Liver (tissue), 9 donors: Measurements from ENCODE around the gene HIC2. TPM values are rescaled to one million over a fixed set of nuclear protein-coding genes. Genes with fewer than 3 reads are reported as not detected.
"Not testable (repeated sequence)": the region's sequence is repeated elsewhere in the genome, so short reads cannot be mapped to it uniquely, and the experiment has no call there.

ENCODE experiments used
- DNase-seq: peaks from one replicate; pipeline ENCODE4 v3.0.0-alpha.2; 2017; ENCODE audit warnings: low spot score
- H3K27ac ChIP-seq, 2 donors: one replicate each; pipeline ENCODE4 v1.7.0; 2013; ENCODE audit warnings: inconsistent platforms in 2 of 2, low read length in 2 of 2, control low read depth in 1 of 2, low read depth in 1 of 2, mild to moderate bottlenecking in 1 of 2
- H3K27me3 ChIP-seq, 4 donors: one replicate each; pipeline versions ENCODE4 v1.6.1 to v1.7.0; 2013; ENCODE audit warnings: low read length in 3 of 4, inconsistent platforms in 1 of 4, mild to moderate bottlenecking in 1 of 4, moderate library complexity in 1 of 4; ENCODE audit not compliant: control insufficient read depth in 4 of 4, insufficient read depth in 4 of 4
- H3K36me3 ChIP-seq, 4 donors: one replicate each; pipeline versions ENCODE4 v1.6.1 to v1.7.0; 2013; ENCODE audit warnings: low read length in 3 of 4, mild to moderate bottlenecking in 3 of 4, low read depth in 1 of 4, moderate library complexity in 1 of 4; ENCODE audit not compliant: control insufficient read depth in 4 of 4, insufficient read depth in 3 of 4
- H3K4me1 ChIP-seq, 4 donors: one replicate each; pipeline versions ENCODE4 v1.6.1 to v1.7.0; 2013; ENCODE audit warnings: low read length in 3 of 4, mild to moderate bottlenecking in 3 of 4, moderate library complexity in 1 of 4; ENCODE audit not compliant: control insufficient read depth in 4 of 4, insufficient read depth in 4 of 4
- H3K4me3 ChIP-seq, 3 donors: one replicate each; pipeline versions ENCODE4 v1.6.1 to v1.7.0; 2013; ENCODE audit warnings: low read length in 3 of 3, control low read depth in 1 of 3, low read depth in 1 of 3, mild to moderate bottlenecking in 1 of 3
- H3K9ac ChIP-seq, 2 donors: one replicate each; pipeline ENCODE4 v1.7.0; 2013; ENCODE audit warnings: low read length in 2 of 2, mild to moderate bottlenecking in 2 of 2, moderate library complexity in 2 of 2, control low read depth in 1 of 2, low read depth in 1 of 2
- H3K9me3 ChIP-seq, 4 donors: one replicate each; pipeline versions ENCODE4 v1.6.1 to v1.7.0; 2013; ENCODE audit warnings: low read length in 3 of 4; ENCODE audit not compliant: control insufficient read depth in 4 of 4
- WGBS: extraction: QIAGEN DNeasy Blood & Tissue Kit; methylation state at CpG from one replicate; pipeline ENCODE4 v1.1.7; 2013; 5-methylcytosine and 5-hydroxymethylcytosine counted together
- polyA plus RNA-seq, 2 donors: library from polyadenylated mRNA; stranded (reverse) in 1 of 2; unstranded in 1 of 2; fragments of 200-250 nt in 1 of 2; fragments of >200 nt in 1 of 2; fragmentation: Nextera tagmentation in 1 of 2; extraction: Ambion mirVana in 1 of 2; gene quantifications; one replicate each; pipeline versions ENCODE4 v1.2.1 to v1.2.3, GENCODE V29; 2013 to 2015
- total RNA-seq, 2 donors: library from RNA; depleted of rRNA; stranded (reverse); fragments of >200 nt; gene quantifications; one replicate each; pipeline ENCODE4 v1.2.3, GENCODE V29; 2014
- donor health status: healthy.
- donor health status: healthy.
- donor health status: healthy.
- donor health status: healthy.
- donor health status: healthy.

HIC2 gene
- total and polyA plus RNA-seq, 4 donors, result 0.51 to 17.8 (median 2.0) TPM

DNA sequence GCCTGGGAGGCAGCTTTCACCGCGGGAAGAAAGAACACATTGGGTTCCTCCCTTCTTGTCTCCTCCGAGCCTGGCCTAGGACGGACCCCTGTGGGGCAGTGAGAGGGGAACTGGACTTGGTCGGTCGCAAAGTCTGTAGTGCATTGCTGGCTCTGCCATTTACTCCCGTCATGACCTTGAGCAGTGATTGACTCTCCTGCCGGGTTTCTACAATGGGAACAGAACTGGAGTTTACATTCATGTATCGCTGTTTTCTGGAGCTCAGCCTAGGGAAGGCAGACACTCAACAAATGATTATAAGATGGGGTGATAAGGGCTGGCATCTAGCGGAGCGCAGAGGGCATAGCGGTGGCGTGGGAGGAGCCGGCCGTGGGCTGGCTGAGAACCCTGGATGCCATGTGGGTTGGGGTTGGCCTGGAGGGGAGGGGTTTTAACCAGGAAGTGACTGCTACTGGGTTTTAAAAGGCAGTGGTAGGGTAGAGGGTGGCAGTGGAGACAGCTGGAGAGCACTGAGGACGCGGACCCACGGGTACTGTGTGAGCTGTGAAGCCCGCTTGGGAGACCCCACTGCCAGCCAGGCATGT is 3.1 kb downstream of the HIC2 start:
- not testable (repeated sequence) for H3K4me1 ChIP-seq, H3K36me3 ChIP-seq, H3K9me3 ChIP-seq, H3K27me3 ChIP-seq, H3K9ac ChIP-seq, H3K27ac ChIP-seq, DNase-seq, H3K4me3 ChIP-seq
- WGBS, result 53% methylated on average over 7 of the region's 19 CpGs

DNA sequence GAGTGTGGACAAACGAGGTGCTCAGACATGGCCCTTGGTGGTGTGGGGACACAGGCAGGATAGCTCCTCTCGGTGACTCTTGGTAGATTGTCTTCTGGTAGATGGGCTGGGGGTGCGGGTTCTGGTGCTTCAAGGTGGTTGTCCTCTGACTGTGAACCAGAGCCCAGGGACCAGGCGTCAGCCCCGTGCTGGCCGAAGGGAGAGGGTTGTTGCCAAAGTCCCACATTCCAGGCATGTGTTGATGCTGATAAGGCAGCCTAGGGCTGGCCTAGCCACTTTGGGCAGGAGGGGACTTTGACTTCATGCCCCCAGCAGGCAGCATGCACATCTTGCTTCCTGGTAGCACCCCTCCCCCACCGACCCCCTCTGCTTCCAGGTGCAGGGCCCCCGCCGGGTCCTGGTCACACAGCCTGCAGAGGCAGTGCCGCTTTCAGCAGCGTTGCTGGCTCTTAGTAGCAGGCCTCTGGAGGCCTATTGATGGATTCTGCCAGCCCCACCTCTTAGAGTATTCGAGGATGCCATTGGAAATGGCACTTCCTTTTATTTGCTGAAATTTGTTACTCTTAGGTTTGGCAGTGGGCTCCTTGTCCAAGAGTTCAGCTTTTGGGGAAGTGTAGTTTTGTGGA is 7.0 kb downstream of the HIC2 start:
- H3K9me3 ChIP-seq, H3K4me1 ChIP-seq, H3K27me3 ChIP-seq, DNase-seq, H3K9ac ChIP-seq, H3K27ac ChIP-seq, H3K36me3 ChIP-seq, H3K4me3 ChIP-seq: not testable (repeated sequence)
- no CpG with 5 or more reads among the region's 12 CpGs for WGBS

DNA sequence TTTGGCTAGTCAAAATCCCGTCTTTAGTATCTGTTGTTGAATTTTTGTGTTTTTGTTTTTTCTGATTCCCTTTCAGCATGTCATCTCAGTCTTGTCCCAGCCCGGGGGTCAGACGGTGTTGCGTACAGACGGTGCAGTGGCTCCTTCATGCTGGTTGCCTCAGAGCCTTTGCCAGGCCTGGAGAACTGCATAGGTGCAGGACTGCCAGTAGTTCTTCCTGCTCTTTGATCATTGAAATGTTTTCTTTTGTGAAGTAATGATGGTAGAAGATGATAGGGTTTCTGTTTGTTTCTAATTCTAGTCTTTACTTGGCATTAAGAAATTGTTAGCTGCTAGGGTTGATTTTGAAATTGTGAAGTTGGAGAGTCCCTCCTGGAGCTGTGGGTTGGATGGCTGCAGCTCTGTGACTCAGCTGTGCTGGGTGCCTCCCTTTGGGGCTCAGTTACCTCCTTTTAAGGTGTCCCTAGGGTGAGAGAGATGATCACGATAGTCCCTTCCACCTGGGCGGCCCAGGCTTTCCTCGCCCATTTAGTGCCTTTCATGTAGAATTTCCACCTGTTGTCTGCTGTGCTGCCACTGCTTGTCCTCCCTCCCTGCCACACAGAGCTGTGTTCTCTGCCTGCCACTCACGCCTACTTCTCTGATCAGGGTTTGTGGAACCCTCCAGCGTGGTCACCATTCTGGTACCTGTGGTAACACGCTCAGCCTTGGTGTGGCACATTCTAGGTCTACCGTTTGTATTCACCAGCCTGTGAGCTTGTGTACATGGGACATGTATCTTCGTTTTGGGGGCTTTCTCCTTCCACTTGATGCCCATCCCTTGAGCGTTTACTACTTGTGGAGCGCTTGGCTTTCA is 17.4 kb downstream of the HIC2 start:
- H3K36me3 ChIP-seq, H3K9me3 ChIP-seq, H3K4me3 ChIP-seq, H3K9ac ChIP-seq, H3K27ac ChIP-seq, H3K4me1 ChIP-seq, H3K27me3 ChIP-seq, DNase-seq: not testable (repeated sequence)
- 87% methylated on average over 4 of the region's 15 CpGs for WGBS

DNA sequence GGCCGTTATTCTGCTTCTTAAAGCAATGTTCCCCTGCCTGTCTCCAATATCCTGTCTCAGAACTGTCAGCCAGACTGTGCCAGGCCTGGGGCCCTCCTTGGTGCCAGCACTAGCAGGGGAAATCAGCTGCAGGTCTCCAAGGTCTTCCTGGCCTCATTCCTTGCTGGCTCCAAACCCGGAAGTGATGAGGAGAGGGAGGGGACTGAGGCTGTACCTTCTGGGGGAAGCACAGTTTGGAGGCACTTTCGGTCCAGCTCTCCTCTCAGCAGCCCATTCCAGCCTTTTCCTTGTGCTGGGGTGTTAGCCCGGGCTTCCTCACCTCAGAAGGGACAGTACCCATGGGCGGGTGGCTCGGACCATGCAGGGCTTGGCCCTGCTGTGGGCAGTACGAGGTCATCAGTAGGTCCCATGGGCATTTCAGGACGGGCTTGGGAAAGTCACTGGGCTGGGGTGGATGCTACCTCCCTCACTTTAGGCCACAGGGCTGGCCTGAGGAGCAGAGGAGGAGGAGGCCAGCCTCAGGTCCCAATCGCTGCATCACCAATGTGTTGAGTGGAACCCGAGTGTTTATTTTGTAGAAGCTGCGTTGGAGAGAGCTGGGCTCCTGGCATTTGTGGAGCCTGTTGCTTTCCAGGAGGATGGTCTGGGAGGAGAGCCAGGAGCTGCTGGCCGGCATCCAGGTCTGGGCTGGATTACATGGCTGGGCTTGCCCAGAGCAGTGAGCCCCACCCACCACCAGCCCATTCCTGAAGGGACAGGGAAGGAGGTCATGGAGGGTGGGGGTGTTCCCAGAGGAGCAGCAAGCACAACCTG is 19.0 kb downstream of the HIC2 start:
- not testable (repeated sequence) for H3K27me3 ChIP-seq, DNase-seq, H3K4me1 ChIP-seq, H3K27ac ChIP-seq, H3K36me3 ChIP-seq, H3K4me3 ChIP-seq, H3K9me3 ChIP-seq, H3K9ac ChIP-seq
- WGBS, result 44% methylated on average over 4 of the region's 12 CpGs

DNA sequence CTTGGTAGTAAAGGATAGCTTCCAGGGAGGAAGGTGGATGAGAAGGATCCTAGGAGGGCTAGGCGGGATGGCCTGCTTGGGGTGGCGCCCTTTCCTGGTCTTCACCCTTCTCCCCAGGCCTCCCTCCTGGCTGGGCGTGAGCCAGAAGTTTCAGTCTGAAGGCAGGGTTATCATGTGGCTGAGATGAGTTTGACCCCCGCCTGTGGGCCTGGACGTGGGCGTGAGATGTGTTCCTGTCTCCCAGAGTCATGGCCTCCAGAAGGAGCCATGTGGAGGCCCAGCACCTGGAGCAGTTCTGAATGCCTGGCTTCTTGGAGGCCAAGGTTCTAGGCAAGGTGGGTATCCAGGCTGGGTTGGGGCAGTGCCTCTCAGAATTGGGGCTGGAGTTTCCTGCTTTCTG is 20.8 kb downstream of the HIC2 start:
- not testable (repeated sequence) for H3K27me3 ChIP-seq, H3K9me3 ChIP-seq, H3K27ac ChIP-seq, H3K36me3 ChIP-seq, H3K4me3 ChIP-seq, H3K4me1 ChIP-seq, DNase-seq, H3K9ac ChIP-seq
- whole genome bisulfite sequencing, result 86% methylated on average over 4 of the region's 6 CpGs

DNA sequence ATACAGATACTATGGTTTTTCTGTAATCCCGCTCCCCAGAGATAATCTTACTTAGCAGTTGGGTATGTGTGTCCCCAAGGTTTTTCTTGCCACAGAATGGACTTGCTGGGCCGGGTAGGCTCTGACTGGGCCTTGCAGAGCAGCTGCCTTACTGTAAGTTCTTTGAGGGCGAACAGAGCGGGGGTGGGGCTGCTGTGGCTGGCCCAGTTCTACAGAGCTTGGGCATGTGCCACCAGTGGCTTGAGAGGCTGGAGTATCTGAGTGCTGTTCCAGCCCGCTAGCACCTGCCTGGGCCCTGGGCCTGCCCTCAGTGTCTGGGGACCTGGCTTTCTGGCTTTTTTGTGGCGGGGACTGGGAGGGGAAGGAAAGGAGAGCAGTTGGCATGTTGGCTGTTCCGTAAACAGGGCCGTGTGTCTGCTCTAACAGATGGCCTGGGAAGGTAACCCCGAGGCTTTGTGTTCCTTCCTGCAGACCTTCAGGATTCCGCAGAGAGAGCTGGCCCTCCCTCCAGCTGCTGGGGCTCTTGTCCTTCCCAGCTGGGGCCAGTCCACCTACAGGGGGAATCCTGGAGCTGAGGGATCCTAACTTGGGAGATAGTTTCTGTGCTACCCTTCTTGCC is 23.0 kb downstream of the HIC2 start:
- not testable (repeated sequence) for H3K9ac ChIP-seq, H3K36me3 ChIP-seq, H3K27ac ChIP-seq, DNase-seq, H3K27me3 ChIP-seq, H3K4me3 ChIP-seq, H3K9me3 ChIP-seq
- H3K4me1 ChIP-seq, result peaks cover 3 to 11% (median 7%) of the 10 kb centered on the region in 4 donors
- 14% methylated on average over 2 of the region's 10 CpGs for WGBS

DNA sequence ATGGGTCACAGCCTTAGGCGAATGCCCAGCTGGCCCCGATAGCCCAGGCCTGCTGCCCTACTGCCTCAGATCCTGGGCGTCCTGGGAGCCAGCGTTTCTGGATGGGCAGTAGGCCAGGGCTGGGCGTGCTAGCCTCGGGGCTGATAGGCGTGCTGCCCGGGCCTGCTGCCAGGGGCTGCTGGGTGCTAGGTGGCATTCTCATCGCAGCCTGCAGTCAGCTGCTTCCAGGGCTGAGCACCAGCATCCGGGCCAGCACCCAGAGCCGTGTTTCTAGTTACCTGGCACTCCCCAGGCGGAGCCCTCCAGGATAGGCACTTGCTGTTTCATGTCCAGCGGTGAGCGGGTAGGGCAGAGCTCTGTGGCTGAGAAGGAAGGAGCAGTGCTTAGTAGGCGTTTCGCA is 23.5 kb downstream of the HIC2 start:
- not testable (repeated sequence) for H3K9me3 ChIP-seq, H3K9ac ChIP-seq, H3K4me3 ChIP-seq, DNase-seq, H3K27ac ChIP-seq, H3K27me3 ChIP-seq
- WGBS, result no CpG with 5 or more reads among the region's 16 CpGs
- Histone ChIP-seq H3K4me1 (peaks cover 3 to 11% (median 7%) of the 10 kb centered on the region in 4 donors), H3K36me3 (peaks cover 0 to 11% (median 1%) of the 10 kb centered on the region in 4 donors)
